DMS 273 (cell line): ENCODE results near the gene COL1A1.
A peak's percentile ranks its signal among the peaks of the same experiment; 100 is the strongest.

Experiments
- DNase-seq: peaks from one replicate; lab custom pipeline; 2025; ENCODE audit not compliant: unreplicated experiment; lab: John Stamatoyannopoulos, UW

Gene COL1A1

DNA sequence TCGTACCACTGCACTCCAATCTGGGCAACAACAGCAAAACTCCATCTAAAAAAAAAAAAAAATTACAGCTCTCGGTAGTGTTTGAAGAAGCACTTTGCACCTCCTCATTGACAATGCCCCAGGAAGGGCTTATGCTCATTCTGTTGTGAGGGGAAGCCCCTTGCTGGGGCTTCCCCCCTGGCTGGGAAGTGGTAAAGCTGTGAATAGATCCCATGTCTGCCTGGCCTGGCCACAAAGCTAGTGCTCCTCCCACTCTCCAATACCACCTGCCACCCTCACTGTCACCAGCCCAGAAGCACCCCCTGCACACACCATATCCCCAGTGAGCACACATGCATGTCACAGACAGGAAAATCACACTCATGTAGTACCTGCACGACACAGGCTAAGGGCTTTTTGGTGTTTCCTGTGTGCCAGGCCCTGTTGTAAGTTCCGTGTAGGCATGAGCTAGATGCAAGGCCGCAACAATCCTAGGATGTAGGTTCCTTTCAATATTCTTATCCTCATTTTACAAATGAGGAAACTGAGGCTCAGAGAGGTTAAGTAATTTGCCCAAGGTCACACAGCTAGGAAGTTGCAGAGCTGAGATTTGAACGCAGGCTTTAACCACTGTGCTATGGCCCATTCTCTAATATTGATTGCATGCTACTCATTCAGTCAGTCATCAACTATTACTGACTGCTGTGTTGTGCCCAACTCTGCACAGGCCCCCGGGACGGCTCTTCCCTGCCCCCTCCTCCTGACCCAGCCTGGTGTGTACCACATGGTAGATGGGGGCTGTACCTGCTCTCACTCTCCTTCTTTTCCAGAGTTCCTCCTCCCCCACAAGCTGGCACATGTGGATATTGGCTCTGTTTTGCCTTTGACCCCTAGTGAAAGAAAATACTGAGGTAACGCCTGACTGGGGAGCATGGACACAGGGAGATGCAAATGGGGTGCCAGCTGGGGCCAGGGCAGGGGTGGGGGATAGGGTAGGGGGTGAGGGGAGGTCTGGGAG, 11.9 kb upstream of the COL1A1 start:
- peak; percentile 71 for DNase-seq

GRCh38 chr17:50212121-50212843, 10.9 kb upstream of the COL1A1 start:
- no peak for DNase-seq

GRCh38 chr17:50211249-50212120, 10.1 kb upstream of the COL1A1 start:
- no peak for DNase-seq

GRCh38 chr17:50210240-50211225, 9.1 kb upstream of the COL1A1 start:
- peak; percentile 53 for DNase-seq

DNA sequence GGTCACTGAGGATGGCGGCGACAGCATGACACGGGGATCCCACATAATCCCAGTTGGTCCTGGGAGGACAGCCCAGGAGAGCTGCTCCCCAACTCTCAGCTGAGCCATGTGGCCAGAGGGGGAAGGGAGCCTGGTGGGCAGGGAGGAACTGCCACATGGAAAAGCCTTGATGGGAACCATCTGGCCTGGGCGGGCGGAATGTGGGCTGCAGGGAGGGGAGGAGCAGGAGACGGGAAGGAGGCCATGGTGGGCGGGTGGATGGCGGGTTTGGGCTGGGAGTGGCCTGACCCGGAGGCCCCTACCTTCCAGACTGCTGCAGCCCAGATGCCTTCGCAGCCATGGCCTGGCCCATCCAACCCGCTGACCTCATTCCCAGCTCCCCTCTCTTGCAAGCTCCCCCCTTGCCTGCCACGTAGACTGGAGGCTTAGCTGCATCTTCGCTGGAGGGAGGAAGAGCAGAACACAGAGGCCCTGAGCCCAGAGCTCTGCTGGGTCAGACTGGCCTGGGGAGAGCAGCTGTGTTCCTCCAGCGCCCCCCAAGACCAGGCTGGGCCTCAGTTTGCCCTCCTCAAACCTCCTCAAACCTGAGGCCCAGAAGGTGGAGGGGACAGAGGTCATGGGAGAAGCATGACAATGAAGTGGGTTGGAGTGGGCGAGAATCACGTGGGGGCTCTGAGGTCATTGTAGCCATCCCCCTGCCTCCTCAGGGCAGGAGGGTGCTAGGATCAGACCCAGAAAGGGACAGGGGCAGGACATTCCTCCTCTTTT, 8.2 kb upstream of the COL1A1 start:
- DNase-seq = peak; percentile 96

GRCh38 chr17:50209133-50209471, 7.7 kb upstream of the COL1A1 start:
- no peak for DNase-seq

- no peak for DNase-seq
These were observed 7.2 kb upstream of the COL1A1 start for GRCh38 chr17:50208611-50209061.

GRCh38 chr17:50207792-50208567, 6.5 kb upstream of the COL1A1 start:
- no peak for DNase-seq

DNA sequence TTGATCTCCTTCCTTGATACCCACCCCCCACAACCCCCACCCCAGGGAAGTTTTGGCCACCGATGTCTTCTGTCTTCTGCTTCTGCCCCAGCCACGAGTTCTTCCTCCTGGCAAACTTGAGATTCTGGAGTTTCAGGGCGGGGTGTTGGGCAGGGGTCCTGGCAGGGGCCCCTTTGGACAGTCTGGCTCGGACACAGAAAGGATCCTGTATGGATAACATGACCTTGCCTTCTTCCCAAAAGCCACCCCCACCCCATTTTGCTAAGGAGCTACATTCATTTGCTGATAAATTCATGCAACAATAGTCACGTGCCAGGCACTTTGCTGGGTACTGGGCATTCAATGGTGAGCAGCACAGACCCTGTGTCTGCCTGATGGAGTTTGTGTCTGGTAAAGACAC, 5.9 kb upstream of the COL1A1 start:
- DNase-seq = no peak

GRCh38 chr17:50206604-50207293, 5.3 kb upstream of the COL1A1 start:
- DNase-seq = peak; percentile 90

DNA sequence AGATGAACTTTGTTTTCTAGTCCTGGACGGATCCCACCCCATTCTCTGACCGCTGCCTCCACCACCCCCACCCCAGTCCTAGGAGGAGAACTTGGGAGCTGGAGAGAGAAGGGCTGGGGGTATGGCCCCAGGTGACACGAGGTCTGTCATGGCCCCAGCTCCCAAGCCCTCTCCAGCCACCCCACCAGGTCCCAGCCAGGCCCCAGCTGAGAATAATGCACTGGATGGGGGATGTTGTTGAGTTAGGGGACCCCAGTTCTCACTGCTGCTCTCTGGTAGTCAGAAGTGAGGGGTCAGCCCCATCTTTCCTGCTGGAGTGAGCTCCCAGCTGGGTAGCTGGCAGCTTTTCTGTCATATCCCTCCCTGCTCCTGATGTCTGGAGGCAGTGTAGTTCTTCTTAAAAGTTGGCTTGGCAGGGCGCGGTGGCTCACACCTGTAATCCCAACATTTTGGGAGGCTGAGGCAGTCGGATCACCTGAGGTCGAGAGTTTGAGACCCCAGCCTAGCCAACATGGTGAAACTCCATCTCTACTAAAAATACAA, 4.6 kb upstream of the COL1A1 start:
- no peak for DNase-seq

GRCh38 chr17:50205111-50205962, 3.9 kb upstream of the COL1A1 start:
- no peak for DNase-seq

DNA sequence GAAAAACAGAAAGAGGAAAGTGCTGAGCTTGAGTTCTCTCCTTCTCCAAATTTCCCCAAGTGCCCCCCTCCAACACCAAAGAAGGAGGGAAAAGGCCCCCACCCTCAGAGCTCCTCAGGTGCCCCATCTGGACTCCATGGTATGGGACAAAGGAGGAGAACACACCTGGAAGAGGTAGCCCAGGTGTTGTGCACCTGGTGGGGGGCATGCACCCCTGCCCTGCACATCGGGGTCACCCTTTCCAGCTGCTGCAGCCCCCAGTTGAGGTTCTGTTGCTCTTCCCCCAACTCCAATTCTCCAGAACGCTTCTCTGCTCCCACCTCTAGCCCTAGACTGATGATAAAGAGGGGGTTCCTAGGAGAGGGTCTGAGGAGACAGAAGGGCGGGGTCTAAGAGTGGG, 3.0 kb upstream of the COL1A1 start:
- DNase-seq = no peak

DNA sequence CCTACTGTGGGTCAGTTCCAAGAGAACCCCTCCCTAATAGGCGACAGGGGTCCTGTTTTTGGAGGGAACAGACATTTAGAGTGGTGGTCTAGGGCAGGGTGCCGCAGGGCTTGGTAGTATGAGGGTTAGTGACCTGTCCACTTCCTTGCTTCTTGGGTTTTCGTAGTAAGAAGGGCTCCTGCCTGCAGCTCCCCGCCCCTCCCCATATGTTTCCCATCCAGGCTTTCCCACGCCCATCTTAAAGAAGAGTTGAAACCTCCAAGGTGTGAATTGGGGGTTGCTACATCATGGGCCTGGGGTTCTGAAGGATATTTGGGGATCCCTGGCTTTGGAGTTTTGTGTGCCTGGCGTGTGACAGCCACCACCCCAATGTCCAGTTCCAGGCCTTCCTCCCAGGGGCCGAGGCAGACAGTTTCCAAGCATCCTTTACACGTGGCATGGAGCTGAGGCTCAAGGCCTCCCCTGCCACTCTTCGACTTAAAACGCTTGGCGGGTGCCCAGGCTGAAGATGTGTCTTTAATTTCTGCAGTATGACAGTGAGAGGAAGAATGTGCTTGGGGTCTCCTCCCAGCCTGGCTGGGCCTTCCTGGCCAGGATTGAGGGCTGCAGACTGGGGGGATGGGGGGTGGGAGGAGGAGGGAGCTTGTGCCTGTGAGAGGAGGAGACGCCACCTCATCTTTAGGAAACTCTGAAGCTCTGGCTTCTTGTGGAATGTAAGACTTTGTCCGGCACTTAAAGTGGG, 2.3 kb upstream of the COL1A1 start:
- no peak for DNase-seq

DNA sequence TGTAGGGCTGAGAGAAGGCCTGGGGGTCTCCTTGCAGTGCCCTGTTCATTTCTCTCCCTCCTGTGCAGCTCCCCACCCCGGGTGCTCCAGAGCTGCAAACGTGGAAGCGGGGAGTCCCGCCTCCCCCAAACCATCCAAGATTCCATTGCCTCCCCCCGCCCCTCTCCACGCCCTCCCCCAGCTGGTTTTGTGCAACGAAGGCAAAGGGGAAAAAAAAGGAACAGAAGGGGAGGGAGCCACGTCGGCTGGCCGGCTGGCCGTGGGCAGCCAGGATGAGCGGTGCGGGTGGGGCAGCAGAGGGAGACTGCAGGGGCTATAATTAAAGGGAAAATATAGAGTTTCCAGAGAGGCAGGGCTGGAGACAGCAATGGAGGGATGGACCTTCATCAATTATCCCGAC, 1.7 kb upstream of the COL1A1 start:
- DNase-seq = no peak
